ENCODE results near the gene LARGE1. TPM values are rescaled to one million over a fixed set of nuclear protein-coding genes. Genes with fewer than 3 reads are reported as not detected.

Gene LARGE1
- polyA plus RNA-seq, 1 donor = 28.2 TPM

DNA sequence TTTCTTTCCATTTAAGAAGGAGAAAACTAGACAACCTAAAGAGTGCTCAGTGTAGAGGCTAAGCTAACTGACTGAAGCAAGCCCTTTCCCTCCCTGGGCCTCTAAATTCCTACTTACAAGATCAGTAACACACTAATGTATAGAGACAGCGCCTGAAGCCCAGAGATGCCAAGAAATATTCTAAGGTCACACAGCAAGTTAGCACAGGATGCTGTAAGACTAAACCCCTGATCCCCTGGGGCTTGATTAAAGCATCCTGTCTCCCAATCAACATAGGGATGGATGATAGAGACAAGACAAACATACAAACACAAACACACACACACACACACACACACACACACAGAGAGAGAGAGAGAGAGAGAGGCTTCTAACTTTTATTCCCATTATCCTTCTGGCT, 5.6 kb downstream of the LARGE1 start:
- DNase-seq = no peak

DNA sequence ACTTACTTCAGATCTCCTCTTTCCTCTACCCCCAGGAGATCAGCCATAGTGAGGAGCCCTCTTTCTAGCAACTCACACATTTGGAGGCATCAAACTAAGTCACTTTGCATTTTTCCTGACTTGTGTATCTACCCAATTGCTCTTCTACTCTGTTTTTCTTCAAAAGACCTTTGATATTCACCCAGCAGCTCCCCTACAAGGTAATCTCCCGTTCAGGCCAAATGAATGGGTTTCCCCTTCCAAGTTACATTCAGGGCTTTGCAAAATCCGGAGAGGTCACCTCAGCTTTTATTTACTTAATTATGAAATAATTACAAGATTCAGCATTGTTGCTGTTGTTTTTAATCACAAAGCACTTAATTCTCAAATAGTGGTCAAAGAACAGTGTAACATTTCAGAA, 6.1 kb downstream of the LARGE1 start:
- DNase-seq = no peak

DNA sequence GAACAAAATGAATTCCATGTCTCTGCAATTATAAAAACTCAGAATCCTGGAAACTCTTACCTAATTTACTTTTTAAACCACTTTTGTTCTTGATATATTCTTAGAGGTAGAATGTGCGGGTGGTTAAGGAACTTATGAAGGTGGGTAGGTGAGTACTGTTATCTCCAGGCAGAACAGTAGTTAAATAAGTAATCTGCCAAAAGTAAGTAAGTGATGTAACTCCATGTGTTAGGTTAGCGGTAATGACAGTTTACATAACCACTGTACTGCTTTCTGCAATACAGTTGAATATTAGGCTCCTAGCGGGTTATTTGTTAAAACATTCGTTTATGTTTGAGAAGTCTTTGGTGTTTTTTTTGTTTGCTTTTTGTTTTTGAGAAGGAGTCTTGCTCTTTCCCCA, 7.1 kb downstream of the LARGE1 start:
- DNase-seq = no peak

DNA sequence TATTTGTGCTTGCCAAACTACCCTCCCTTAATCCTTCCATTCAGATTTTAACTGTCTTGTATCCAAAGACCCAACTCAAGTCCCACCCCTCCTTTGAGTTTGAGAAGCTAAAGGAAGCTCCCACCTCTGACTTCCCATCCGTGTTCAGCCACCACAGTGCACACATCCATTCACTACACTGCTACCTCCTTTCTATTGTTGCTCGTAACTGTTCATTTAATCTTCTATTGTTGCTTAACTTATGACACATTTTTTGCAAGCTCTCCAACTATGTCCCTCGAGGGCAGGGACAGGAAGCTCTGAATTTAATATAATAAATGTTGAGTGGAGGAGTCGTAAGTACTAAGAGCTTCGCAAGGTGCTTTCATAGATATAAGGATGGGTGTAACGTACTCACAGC, 10.4 kb downstream of the LARGE1 start:
- DNase-seq = no peak

DNA sequence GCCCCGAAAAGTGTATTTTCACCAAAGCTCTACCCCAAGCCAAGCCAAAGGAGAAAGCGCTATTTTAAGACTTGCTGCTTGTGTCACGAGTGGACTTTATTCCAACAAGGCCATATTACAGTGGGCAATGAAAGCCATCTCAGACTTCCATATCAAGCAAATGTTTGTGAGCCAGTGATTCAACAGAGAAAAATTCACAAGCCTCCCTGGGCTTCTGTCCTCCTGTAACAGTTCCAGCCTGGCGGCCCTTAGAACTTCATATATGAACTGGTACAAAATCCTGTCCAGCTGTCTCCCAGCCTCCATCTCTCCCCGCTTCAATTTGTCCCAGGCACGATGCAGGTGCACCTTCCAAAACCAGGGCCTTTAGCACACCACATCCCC, 11.2 kb downstream of the LARGE1 start:
- no peak for DNase-seq

DNA sequence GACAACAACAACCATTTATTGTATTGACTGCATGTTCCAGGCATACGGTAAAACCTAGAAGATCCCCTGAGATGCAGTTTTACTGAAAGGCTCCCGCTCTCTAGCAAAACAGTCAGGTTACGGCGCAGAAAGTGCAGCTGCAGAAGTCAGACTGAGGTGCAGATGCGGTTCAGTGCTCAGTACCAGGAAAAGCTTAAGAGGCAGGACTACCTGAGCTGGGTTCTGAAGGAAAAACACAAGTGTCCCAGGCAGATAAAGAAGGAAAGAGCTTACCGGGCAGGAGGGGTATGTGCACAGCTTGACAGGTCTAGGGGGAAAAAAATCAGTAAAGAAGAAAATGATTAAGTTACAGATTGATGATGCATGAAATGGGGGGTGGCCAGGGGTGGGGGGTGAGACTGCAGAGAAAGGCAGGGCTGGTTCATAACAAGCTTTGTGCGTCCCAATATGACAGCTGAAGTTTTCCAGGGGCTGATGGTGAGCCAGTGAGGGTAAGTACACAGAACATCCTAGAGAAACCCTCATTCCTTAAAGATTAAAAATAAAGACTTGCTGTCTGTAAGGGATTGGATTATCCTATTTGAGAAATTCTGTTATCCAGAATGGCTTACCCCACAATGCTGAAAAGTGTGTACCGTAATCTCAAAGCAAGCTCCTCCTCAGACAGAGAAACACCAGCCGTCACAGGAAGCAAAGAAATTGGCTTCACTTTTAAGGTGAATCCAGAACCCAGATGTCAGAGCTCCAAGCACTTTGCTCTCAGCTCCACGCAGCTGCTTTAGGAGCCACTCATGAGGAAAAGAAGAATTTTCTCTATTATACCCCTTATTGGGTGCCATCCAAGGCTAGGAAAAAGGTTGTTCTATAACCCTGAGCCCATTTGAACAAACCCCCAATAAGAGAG, 11.9 kb downstream of the LARGE1 start:
- DNase-seq = no peak

DNA sequence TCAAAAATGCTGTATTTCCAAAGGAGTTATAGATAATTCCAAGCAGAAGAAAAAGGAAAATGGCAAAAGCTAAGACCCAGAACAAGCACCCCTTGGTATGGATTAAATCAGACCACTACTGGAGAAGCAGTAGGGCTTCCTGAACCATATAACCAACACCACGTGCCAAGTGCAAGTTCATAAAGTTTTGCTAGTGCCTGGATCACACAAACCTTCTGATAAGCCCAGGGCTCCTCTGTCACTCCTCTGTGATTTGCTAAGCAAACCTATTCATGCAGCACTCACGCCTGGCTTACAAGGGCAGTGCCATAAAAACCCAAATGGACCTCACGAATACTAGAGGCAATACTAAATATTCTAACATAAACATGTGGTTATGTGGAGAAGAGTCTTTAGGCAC, 13.3 kb downstream of the LARGE1 start:
- DNase-seq = no peak

DNA sequence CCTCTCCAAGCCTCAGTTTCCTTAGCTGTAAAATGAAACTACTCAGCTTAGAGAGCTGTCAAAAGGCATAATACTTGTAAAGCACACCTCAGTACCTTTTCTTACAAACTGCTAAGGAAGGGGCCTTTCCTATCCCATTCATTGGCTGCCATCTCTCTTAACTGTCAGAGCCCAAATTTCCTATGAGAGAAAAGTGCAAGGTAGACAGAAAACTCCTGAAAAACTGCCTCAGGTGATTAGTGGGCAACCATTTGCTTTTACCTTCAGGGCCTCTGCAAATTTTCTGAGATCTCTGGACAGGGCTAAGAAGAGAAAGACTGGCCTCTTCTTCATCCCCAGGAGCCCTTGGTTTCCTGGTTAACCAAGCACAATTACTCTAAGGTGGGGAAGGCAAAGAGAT, 13.8 kb downstream of the LARGE1 start:
- DNase-seq = no peak

DNA sequence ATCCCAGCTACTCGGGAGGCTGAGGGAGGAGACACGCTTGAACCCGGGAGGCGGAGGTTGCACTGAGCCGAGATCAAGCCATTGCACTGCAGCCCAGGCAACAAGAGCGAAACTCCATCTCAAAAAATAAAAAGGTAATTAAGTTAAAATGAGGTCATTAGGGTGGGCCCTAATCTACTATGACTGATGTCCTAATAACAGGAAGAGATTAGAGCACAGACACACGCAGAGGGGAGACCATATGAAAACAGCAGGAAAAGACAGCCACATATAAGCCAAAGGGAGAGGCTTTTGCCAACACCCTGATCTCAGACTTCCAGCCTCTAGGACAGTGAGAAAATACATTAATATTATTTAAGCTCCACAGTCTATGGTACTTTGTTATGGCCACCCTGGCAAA, 17.3 kb downstream of the LARGE1 start:
- no peak for DNase-seq

DNA sequence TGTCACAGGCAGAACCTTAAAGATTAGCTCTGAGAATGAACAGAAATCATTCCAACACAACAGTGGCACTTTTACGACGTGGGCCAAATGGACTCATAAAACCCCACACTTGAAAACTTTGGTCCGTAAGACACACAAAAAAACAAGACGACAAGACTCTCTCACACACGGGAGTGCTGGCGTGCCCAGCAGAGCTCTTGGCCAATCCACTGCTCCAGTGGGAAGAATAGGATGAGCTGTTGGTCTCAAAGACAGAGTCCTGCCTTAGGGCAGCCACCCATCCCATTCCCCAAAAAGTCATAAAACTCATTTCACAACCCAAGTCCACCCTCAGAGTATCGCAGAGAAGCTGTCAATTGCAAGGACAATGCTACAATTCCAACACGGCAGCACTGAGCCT, 18.2 kb downstream of the LARGE1 start:
- DNase-seq = no peak

DNA sequence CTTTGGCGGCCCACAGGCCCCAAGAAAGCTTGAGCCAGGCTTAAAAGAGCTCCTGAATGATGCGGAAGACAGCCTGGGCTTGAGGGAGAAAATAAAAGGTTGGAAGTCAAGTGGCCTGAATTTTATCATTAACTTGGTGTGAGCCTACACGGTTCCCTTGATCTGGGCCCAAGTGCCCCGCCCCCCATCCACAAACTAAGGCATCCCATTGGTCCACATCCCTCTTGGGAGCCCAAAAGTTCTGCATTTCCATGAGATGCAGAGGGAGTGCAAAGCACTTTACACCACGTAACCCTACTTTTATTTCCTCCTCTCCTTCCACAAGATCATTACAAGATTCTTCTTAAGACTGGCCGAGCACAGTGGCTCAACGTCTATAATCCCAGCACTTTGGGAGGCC, 22.2 kb downstream of the LARGE1 start:
- DNase-seq = no peak

DNA sequence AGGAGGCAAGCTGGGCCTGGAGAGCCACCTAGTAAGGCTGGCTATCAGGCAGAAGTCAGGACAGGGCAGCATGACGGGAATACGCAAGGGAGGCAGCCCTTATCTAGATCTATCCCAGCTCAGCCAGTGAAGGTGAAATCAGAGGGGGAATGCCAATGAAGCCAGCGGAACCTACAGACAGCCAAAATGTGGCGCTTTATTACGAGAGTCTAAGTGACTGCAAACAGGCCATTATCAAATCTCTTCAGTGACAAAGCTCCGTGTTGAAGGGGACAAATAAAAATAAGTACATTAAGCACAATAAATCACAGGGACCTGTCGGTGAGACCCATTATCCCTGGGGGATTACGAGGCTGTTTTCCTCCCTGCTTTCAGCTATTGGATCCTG, 22.8 kb downstream of the LARGE1 start:
- DNase-seq = no peak

DNA sequence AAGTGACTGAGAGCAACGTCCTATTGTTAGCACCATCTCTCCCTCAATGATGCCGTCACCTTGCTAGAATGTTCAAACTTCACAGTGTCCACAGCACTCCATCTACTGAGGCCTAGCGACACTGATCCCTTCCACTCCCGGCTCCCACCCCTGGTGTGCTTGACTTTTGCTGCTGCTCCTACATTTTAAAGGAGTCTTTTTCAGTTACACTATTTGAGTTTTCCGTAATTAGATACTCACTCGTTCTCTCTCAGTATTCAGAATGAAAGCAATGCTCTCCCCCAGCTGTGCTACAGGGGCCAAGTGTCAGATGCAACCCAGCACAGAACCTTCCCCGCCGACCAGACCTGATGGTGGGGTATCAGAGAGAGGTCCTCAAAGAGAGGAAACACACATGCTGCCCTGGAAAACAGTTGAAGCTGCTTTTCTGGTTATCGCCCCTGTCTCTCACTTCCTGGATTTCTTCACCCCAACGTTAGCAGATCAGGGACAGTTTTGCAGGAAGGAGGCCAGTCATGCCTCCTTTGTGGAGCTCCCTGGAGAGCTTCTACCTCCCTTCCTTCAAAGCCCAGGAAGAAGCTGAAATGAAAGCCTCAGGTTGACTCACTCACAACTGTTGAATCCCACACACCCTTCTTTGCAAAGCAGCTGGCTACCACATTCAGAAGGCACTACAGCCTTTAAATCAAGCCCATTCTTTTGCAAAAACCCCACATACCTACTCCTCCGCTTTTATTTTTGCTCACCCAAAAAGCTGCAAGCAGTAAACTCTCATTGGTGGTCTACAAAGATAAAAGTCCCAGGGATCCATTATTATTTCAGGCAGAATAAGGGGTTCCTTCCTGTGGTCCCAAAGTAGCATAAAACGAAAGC, 23.5 kb downstream of the LARGE1 start:
- no peak for DNase-seq

DNA sequence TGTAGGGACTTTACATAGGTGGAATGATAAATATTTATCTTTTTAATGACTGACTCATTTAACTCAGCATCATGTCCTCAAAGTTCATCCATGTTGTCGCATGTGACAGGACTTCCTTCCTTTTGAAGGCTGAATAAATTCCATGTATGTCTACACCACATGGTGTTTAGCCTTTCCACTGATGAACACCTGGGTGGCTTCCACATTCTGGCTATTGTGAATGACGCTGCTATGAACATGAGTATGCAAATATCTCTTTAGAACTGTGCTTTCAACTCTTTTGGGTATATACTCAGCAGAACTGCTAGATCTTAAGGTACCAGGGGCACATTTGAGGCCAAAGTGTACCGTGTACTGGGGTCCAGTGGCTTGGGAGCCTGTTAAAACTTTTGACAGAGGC, 24.1 kb downstream of the LARGE1 start:
- no peak for DNase-seq

DNA sequence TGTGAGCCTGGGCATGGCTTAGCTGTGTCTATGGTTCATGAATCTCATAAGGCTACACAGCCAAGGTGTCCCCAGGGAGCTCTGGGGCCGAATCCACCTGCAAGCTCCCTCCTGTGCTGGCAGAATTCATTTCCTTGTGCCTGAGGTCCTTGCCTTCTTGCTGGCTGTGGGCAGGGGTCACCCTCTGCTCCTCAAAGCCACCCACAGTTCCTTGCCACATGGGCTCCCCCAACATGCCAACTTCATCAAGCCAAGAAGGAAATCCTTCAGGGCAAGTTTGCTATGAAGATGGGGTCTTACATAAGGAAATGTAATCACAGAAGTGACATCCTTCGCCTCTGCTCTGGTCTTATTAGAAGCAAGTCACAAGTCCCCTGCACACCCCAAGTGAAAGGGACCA, 24.8 kb downstream of the LARGE1 start:
- no peak for DNase-seq

DNA sequence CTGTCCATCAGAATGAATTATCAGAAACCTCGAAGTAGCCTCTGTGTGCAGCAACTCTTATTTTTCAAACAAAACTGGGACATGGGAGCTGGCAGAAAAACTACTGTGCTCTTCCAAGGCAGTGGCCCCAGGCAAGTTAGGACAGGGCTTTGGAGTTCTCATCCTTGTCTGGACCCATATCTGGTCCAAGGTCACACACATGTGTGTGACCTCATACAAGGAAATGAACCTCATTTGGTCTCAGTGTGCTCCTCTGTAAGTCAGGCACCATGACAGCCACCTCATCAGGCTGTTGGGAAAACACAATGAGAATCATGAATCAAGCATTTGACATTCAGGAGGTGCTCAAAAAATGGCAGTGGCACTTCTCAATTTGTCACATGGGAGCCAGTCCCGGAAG, 25.8 kb downstream of the LARGE1 start:
- no peak for DNase-seq

DNA sequence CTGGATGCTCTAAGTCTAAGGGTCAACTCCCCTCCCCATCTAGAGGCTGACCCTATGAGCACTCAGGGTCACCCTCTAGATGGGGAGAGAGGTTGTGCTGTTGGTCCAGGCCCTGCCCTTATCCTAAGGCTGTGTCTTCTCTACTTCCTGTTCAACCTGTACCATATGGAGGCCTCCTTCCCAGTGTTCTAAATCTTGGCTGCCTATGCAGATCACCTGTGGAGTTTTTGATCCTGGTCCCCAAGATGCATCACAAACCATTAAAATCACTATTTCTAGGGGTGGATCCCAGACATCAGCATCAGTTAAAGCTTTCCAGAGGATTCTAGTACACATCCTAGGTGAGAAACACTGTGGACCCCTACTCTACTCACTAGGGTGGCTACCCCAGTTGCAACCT, 26.2 kb downstream of the LARGE1 start:
- no peak for DNase-seq

DNA sequence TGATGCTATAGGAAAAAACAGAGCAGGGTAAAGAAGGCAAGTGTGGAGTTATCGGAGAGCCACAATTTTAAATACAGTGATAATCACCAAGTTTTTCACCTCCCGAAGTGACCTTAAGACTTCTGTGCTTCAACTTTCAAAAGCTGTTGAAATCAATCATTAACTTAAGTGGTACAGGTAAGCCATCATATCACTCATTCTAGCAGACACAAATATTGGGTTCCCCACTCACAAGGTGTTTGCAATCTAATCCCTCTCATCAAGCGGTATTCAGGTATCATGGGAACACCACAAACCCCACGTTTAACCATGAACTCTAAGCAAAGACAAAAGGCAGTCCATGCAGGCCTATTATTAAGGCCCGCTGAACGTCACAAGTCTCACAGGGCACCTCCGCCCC, 26.8 kb downstream of the LARGE1 start:
- no peak for DNase-seq

DNA sequence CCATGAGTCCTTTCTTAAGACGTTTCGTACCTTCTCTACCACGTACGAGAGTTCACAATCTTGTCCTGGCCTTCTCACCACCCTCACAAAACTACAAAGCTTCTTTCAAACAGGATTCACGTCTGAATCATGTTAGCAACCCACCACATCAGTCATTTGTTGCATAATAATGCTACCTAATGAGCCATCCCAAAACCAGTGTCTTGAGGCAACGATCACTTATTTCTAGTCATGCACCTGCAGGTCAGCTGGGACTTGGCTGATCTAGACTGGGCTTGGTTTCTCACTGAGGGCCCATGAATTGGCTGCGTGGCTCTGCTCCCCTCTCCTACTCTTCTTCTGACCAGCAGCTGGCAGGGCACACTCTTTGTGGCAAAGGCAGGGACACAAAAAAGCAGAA, 28.3 kb downstream of the LARGE1 start:
- no peak for DNase-seq

DNA sequence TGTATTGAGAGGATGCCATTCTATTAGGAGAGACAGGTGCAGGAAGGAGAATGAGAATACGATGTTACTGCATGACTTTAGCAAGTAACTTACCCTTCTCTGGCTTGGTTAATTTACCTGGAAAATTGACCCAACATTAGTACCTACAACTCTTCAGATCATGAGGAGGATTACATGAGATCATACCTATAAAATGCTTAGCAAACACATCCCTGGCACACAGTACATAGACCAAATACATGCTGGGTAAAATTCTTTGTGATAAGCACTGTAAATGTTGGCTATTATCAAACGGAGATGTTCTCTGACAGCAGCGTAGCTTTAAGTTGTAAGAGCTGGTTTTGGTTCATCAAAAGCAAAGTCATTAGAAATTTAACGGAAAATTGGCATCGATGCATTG, 28.8 kb downstream of the LARGE1 start:
- DNase-seq = no peak

DNA sequence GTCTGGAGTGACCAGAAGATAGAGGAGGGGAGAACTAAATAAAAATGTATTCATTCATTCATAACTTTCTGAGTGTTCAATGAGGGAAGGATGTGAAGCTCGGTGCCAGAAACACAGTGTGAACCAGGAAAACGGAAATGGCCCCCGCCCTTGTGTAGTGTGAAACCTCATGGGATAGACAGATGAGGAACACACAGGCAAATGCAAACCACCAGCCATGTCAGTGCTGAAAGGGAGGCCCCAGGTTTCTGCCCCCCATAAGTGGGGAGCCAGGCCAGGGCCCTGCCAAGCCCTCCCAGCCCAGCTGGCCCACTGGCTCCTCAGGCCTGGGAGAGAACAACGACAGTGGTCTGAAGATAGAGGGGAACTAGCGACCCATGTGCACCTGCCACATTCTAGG, 30.5 kb downstream of the LARGE1 start:
- no peak for DNase-seq

DNA sequence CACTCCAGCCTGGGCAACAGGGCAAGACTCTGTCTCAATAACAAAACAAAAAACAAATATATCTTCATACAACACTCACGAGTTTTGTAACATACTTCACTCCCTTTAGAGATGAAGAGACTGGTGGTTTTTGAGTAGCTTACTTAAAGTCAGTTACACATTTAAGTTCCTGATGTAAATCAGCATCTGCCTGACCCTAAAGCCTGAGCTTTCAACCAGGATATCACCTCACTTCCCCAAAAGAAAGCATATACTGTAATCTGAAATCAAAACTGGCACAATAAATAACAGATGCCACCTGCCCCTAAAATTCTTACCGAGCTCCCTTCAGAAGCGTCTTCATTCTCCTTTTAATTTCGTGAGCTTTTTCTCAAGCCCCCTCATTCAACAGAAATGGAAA, 31.5 kb downstream of the LARGE1 start:
- no peak for DNase-seq

DNA sequence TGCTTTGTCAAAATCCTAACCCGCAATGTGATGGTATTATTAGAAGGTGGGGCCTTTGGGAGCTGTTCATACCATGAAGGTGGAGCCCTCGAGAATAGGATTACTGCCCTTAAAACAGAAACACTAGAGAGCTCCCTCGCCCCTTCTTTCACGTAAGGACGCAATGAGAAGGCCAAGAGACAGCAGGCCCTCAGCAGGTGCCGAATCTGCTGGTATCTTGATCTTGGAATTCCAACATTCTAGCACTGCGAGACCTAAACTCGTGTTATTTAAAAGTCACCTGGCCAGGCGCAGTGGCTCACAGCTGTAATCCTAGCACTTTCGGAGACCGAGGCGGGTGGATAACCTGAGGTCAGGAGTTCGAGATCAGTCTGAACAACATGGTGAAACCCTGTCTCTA, 33.1 kb downstream of the LARGE1 start:
- no peak for DNase-seq

DNA sequence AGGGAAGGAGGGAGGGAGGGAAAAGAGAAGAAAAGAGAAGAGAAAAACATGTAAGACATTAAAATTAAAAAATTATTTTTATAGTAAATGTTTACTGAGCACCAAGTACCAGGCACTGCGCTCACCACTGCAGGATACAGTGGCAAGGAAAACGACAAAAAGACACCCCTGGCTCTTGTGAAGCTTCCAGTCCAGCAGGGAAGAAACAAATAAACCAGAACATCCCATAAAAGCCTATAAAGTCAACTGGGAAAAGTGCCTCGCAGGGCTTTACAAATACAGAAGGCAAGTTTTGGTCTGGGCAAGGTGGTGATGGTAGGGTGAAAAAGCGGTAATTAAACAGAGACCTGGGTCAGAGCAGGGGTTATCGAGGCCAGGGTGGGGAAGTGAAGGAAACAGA, 33.6 kb downstream of the LARGE1 start:
- no peak for DNase-seq
